Progenitor cell of endocrine pancreas (in vitro differentiated cells): Measurements from ENCODE around the gene EML2. TPM values are rescaled to one million over a fixed set of nuclear protein-coding genes. Genes with fewer than 3 reads are reported as not detected.
"Not testable (repeated sequence)": the region's sequence is repeated elsewhere in the genome, so short reads cannot be mapped to it uniquely, and the experiment has no call there.

Experiments
- DNase-seq: peaks from one replicate; pipeline ENCODE4 v3.0.0; 2021; ENCODE audit warnings: low spot score; ENCODE audit not compliant: unreplicated experiment
- H3K27ac Mint-ChIP-seq: 2 replicates; pipeline ENCODE4 v1.8.0; 2021; ENCODE audit warnings: mild to moderate bottlenecking, moderate library complexity, mixed read lengths
- H3K27me3 Mint-ChIP-seq: 2 replicates; pipeline ENCODE4 v1.8.0; 2021; ENCODE audit warnings: mixed read lengths
- H3K36me3 Mint-ChIP-seq: 2 replicates; pipeline ENCODE4 v1.8.0; 2022; ENCODE audit warnings: mixed read lengths; ENCODE audit not compliant: insufficient read depth
- H3K4me1 Mint-ChIP-seq: 2 replicates; pipeline ENCODE4 v1.8.0; 2021; ENCODE audit warnings: low read depth, mixed read lengths
- H3K4me3 Mint-ChIP-seq: 2 replicates; pipeline ENCODE4 v1.8.0; 2021; ENCODE audit warnings: low read depth, mild to moderate bottlenecking, moderate library complexity, mixed read lengths
- H3K9me3 Mint-ChIP-seq: 2 replicates; pipeline ENCODE4 v1.8.0; 2021; ENCODE audit warnings: low read depth, mixed read lengths
- CTCF ChIP-seq: fragments of 200-600 bp; sonication (generic); IDR thresholded peaks from one replicate; pipeline ENCODE4 v1.5.0; 2021; ENCODE audit warnings: antibody characterized with exemption, mild to moderate bottlenecking; ENCODE audit not compliant: unreplicated experiment
- total RNA-seq: library from RNA; stranded (reverse); gene quantifications from 2 replicates; pipeline ENCODE4 v1.2.1, GENCODE V29; 2021

Gene EML2
- total RNA-seq, 1 donor from 2014 or later, result 28.6 TPM

- no peak for DNase-seq
- peaks cover 6% of the 10 kb centered on the region for H3K9me3 Mint-ChIP-seq
- no peak for TF ChIP-seq CTCF
- peaks cover 17% of the 10 kb centered on the region for H3K4me1 Mint-ChIP-seq
- H3K27ac Mint-ChIP-seq, result no peak overlapping the region
- no peaks in the 10 kb centered on the region for H3K36me3 Mint-ChIP-seq
- no peak overlapping the region for H3K4me3 Mint-ChIP-seq
- peaks cover 10% of the 10 kb centered on the region for H3K27me3 Mint-ChIP-seq
These were observed 2.3 kb downstream of the EML2 start for GRCh38 chr19:45636902-45637301.

GRCh38 chr19:45636275-45636674, 2.9 kb downstream of the EML2 start:
- Mint-ChIP-seq H3K4me1 (peaks cover 14% of the 10 kb centered on the region), H3K36me3 (no peaks in the 10 kb centered on the region), H3K27me3 (peaks cover 7% of the 10 kb centered on the region), H3K27ac (no peak overlapping the region), H3K4me3 (no peak overlapping the region), H3K9me3 (peaks cover 5% of the 10 kb centered on the region)
- DNase-seq, result no peak
- TF ChIP-seq CTCF, result no peak

GRCh38 chr19:45632468-45633196, 6.6 kb downstream of the EML2 start:
- no peaks in the 10 kb centered on the region for H3K9me3 Mint-ChIP-seq
- peak overlapping the region; percentile 88 for H3K27ac Mint-ChIP-seq
- peak; percentile 62 for DNase-seq
- no peak overlapping the region for H3K4me3 Mint-ChIP-seq
- no peaks in the 10 kb centered on the region for H3K4me1 Mint-ChIP-seq
- peaks cover under 1% of the 10 kb centered on the region for H3K36me3 Mint-ChIP-seq
- H3K27me3 Mint-ChIP-seq, result no peaks in the 10 kb centered on the region
- TF ChIP-seq CTCF, result no peak

GRCh38 chr19:45630463-45630862, 8.7 kb downstream of the EML2 start:
- Mint-ChIP-seq H3K4me3 (no peak overlapping the region), H3K4me1 (no peaks in the 10 kb centered on the region)

GRCh38 chr19:45629704-45630103, 9.5 kb downstream of the EML2 start:
- Mint-ChIP-seq H3K4me3 (no peak overlapping the region), H3K4me1 (no peaks in the 10 kb centered on the region)

More at GRCh38 chr19:45630463-45630862, 8.7 kb downstream of the EML2 start:
- no peaks in the 10 kb centered on the region for H3K9me3 Mint-ChIP-seq
- TF ChIP-seq CTCF, result no peak
- no peaks in the 10 kb centered on the region for H3K27me3 Mint-ChIP-seq
- H3K36me3 Mint-ChIP-seq, result peaks cover 4% of the 10 kb centered on the region
- no peak overlapping the region for H3K27ac Mint-ChIP-seq
- no peak for DNase-seq

GRCh38 chr19:45628219-45628618, 11.0 kb downstream of the EML2 start:
- DNase-seq, H3K4me3 Mint-ChIP-seq, H3K27ac Mint-ChIP-seq, H3K4me1 Mint-ChIP-seq, H3K36me3 Mint-ChIP-seq, H3K9me3 Mint-ChIP-seq, H3K27me3 Mint-ChIP-seq: not testable (repeated sequence)

More at GRCh38 chr19:45629704-45630103, 9.5 kb downstream of the EML2 start:
- no peak for DNase-seq
- no peak overlapping the region for H3K27ac Mint-ChIP-seq
- no peaks in the 10 kb centered on the region for H3K9me3 Mint-ChIP-seq
- TF ChIP-seq CTCF, result no peak
- H3K27me3 Mint-ChIP-seq, result no peaks in the 10 kb centered on the region
- peaks cover 5% of the 10 kb centered on the region for H3K36me3 Mint-ChIP-seq
